HepG2 (cell line): ENCODE data around the gene LOX.

ENCODE experiments used
- POLR2A ChIP-seq, 2 experiments: IDR thresholded peaks; 2 replicates each; pipeline ENCODE4 v1.6.1; 2011; ENCODE audit warnings: low read depth in 2 of 2, low read length in 2 of 2, mild to moderate bottlenecking in 1 of 2, moderate library complexity in 1 of 2; ENCODE audit not compliant: insufficient read depth in 1 of 2
- TCF12 ChIP-seq, 2 experiments: fragments of 450-650 bp in 1 of 2; sonication (generic) in 1 of 2; formaldehyde crosslinking in 1 of 2; IDR thresholded peaks; 2 replicates each; pipeline versions ENCODE4 v1.6.1 to v1.8.0; 2017 to 2022; ENCODE audit warnings: antibody characterized with exemption in 1 of 2, mild to moderate bottlenecking in 1 of 2, missing genetic modification reagents in 1 of 2, moderate library complexity in 1 of 2

DNA sequence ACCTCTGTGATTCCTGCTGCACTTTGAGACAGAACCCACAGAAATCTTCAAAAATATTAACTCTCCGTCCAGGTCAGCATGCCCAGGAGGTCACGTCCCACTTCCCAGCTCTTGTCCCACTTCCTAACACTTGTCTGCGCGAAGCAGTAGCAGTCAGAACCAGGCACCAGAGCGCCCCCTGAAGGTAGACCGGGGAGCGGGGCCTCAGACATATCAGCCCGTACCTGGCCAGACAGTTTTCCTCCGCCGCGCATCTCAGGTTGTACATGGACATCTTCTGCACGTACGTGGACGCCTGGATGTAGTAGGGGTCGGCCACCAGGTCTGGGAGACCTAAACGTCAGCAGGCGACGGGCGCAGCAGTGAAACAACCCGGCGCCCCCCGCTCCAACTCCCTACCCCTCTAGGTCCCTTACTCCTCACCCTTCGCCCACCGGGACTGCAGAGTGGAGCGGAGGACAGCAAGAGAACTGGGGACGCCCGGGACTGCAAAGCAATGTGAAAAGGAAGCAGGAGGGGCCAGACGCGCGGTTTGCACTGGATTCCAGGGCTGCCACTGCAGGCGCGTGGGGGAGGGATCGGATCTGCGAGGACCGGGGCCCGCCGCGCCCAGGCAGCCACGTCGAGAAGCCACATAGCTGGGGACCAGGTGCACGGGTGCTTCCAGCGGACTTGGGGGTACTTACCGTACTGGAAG lies 1.2 kb downstream of the LOX start:
- no peak for TF ChIP-seq TCF12 (IDR thresholded peaks at IDR 0.05)
- no peak for TF ChIP-seq TCF12 (CRISPR knock-in tag; IDR thresholded peaks at IDR 0.05)
- no peak for TF ChIP-seq POLR2A (IDR thresholded peaks at IDR 0.05; ENCODE audit: insufficient read depth in 1 of 2, low read depth in 2 of 2, low read length in 2 of 2)
